ENCODE measurements around the gene PMFBP1.

PMFBP1 gene

DNA sequence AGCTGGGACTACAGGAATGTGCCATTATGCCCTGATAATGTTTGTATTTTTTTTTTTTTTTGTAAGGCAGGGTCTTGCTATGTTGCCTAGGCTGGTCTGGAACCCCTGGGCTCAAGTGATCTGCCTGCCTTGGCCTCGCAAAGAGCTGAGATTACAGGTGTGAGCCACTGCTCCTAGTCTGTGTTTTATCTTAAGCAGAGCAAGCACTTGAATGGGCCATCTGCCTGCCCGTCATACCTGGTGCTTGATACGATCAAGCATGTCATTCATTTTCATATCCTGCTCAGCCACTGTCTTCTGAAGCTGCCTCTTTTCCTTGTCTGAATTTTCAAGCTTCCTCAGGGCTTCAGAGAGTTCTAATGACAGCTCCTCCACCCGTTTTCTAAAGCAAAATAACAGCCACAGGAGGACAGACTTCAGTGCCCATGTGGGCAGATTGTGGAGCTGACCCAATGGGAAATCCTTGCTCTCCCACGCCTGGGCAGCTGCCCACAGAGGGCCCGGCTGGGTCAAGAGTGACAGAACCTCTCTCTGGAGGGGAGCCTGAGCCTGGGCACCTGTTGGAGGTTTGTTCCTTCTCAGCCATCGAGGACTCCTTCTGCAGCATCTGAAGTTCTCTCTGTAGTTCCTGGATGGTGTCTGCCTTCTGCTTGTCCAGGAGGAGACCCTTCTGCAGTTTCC lies 41.8 kb downstream of the PMFBP1 start:
- TF ChIP-seq, protein P1, sequence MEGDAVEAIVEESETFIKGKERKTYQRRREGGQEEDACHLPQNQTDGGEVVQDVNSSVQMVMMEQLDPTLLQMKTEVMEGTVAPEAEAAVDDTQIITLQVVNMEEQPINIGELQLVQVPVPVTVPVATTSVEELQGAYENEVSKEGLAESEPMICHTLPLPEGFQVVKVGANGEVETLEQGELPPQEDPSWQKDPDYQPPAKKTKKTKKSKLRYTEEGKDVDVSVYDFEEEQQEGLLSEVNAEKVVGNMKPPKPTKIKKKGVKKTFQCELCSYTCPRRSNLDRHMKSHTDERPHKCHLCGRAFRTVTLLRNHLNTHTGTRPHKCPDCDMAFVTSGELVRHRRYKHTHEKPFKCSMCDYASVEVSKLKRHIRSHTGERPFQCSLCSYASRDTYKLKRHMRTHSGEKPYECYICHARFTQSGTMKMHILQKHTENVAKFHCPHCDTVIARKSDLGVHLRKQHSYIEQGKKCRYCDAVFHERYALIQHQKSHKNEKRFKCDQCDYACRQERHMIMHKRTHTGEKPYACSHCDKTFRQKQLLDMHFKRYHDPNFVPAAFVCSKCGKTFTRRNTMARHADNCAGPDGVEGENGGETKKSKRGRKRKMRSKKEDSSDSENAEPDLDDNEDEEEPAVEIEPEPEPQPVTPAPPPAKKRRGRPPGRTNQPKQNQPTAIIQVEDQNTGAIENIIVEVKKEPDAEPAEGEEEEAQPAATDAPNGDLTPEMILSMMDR (IDR thresholded peaks at IDR 0.05; ENCODE audit: extremely low read depth, insufficient read depth, missing control alignments), result no peak
- DNase-seq (ENCODE audit: low spot score), result no peak
- in situ Hi-C loops (cut with MboI; ENCODE audit: low pct_unique_long_range_greater_than_20kb, low sequenced_read_pairs, unreplicated experiment), result loop anchor here (10.0 kb wide), 1 partner anchor 335 kb away; no protein-coding TSS in a partner anchor

DNA sequence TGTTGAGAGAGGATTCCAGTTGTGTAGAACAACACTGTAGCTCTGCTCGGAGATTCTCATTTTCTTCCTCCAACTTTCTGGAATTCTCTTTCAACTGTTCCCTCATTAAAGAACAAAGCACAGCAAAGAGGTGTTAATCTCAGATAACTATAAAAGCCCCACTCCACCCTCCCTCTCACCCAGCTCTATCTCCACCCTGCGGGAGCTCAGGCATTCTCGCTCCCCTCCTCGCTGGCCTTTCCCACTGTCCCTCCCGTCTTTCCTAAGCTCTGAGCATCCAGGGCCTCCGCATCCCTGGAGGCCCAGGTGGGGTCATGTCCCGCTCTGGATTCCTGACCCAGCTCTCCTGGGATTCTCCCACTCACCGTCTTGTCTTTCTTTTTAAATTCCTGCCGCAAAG lies 43.3 kb downstream of the PMFBP1 start:
- DNase-seq (ENCODE audit: low spot score), result no peak
- in situ Hi-C loops (cut with MboI; ENCODE audit: low pct_unique_long_range_greater_than_20kb, low sequenced_read_pairs, unreplicated experiment), result loop anchor here (10.0 kb wide), 1 partner anchor 336 kb away; no protein-coding TSS in a partner anchor
- TF ChIP-seq, protein P1 (IDR thresholded peaks at IDR 0.05; ENCODE audit: extremely low read depth, insufficient read depth, missing control alignments), result no peak

DNA sequence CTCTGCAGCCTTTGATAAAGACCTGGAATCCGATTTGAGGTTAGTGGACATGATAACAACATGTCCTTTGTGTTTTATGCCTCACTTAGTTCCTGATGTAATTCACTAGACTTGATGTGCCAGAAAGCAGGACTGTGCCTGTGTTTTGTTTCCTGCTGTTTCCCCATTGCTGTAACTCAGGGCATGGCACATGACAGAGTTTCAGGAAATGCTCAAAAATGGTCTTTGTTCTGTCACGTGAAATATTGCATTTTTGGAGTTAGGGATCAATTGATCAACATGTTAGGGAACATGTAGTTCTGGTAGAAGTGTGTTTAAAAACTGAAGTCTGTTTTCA lies 45.6 kb downstream of the PMFBP1 start:
- TF ChIP-seq, protein P1 (IDR thresholded peaks at IDR 0.05; ENCODE audit: extremely low read depth, insufficient read depth, missing control alignments), result no peak
- in situ Hi-C loops (cut with MboI; ENCODE audit: low pct_unique_long_range_greater_than_20kb, low sequenced_read_pairs, unreplicated experiment), result loop anchor here (10.0 kb wide), 1 partner anchor 338 kb away; no protein-coding TSS in a partner anchor
- DNase-seq (ENCODE audit: low spot score), result no peak

DNA sequence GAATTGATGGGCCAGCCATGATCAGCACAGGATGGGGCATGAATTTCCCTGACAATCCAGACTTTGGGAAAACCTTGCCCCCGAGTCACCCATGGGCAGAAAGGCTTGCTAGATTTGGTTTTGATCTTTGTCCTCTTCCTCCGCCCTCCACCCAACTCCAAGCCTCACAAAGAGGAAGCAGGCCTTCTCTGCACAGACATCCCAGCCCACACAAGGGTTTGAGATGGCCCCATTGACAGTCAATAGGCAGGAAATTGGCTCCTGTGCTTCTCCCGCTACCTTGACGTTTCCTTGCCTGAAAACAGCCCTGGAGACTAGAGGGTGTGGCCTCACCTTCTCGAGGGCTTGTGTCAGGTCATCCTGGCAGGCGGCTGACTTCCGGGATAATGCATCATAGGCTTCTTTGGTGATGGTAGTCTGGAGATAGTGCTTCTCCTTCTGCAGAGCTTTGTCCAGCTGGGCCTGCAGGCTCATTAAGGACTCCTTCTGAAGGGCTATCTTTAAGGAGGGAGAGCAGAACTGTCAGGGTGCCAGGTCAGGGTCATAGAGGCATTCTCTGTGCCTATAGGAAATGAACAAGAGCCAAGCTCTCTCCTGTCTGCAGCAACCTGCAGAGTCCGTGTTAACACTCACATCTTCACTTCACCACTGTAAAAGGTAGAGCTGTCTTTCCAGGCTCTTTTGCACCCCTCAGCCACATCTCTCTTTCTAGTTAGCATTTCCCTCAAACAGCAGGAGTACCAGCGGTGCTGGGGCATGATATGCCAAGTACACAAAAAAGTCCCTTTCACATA lies 46.1 kb downstream of the PMFBP1 start:
- in situ Hi-C loops (cut with MboI; ENCODE audit: low pct_unique_long_range_greater_than_20kb, low sequenced_read_pairs, unreplicated experiment), result loop anchor here (10.0 kb wide), 1 partner anchor 339 kb away; no protein-coding TSS in a partner anchor
- DNase-seq (ENCODE audit: low spot score), result peak; percentile 1
- TF ChIP-seq, protein P1 (IDR thresholded peaks at IDR 0.05; ENCODE audit: extremely low read depth, insufficient read depth, missing control alignments), result no peak

DNA sequence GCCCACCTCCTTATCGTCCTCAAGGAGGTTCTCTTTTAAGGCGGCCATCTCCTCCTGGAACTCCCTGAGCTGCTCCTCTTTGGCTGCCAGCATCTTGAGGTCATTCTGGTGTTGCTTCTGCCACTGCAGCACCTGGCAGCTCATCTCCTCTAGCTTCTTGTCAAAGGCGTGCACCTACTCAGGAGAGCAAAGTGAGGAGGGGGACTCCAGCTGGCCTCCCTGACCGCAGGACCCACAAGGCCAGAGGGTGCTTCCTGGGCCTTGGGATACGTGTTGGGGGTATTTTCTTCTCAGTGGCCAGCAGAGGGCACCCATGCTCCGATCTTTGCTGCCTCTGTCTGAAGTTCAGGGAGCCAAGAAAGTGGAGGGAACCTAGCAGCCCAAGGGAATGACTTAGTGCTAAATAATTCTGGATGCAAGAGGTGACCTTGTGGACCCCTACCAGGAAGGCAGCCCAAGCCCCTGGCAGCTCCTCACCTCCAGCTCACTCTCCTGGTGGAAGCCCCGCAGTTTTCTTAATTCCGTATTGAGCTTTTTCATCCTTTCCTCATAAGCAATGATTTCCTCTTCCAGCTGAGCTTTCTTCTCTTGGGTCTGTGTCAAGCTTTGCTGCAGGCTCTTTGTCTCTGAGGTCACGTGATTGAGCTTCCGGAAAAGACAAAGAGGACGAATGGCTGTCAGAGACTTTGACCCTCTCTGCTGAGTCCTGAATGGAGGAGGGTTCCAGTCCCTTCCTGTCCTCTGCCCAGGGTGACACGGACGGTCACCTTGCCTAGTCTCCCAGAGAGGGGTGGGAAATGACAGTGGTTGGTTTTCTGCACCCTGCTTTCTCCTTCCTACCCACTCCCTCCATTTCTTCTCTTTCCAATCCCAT lies 47.0 kb downstream of the PMFBP1 start:
- DNase-seq (ENCODE audit: low spot score), result peak; percentile 73
- TF ChIP-seq, protein P1 (IDR thresholded peaks at IDR 0.05; ENCODE audit: extremely low read depth, insufficient read depth, missing control alignments), result peak; percentile 90
- in situ Hi-C loops (cut with MboI; ENCODE audit: low pct_unique_long_range_greater_than_20kb, low sequenced_read_pairs, unreplicated experiment), result loop anchor here (10.0 kb wide), 1 partner anchor 340 kb away; no protein-coding TSS in a partner anchor

DNA sequence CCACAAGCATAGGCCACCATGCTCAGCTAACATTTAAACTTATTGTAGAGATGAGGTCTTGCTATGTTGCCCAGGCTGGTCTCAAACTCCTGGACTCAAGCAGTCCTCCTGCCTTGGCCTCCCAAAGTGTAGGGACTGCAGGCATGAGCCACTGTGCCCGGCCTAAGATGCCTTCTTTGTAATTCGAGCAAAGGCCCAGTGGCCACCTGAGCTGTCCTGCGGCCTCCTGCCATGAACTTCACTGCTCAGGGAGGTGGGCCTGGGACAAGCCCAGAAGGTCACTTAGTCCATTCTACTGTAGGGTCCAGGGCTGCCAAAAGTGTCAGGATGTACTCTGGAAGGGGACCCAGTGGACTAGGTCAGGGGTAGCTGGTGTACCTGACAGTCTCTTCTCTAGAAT lies 47.8 kb downstream of the PMFBP1 start:
- no peak for DNase-seq (ENCODE audit: low spot score)
- TF ChIP-seq, protein P1 (IDR thresholded peaks at IDR 0.05; ENCODE audit: extremely low read depth, insufficient read depth, missing control alignments), result no peak
- in situ Hi-C loops (cut with MboI; ENCODE audit: low pct_unique_long_range_greater_than_20kb, low sequenced_read_pairs, unreplicated experiment), result loop anchor here (10.0 kb wide), 1 partner anchor 341 kb away; no protein-coding TSS in a partner anchor
